HUDEP-2 (cell line): ENCODE data around the gene C18orf32.
"Not testable (repeated sequence)": the region's sequence is repeated elsewhere in the genome, so short reads cannot be mapped to it uniquely, and the experiment has no call there.

ENCODE experiments used
- DNase-seq, 76 experiments: peaks; one replicate each; lab custom pipeline; 2025; ENCODE audit not compliant: unreplicated experiment in 76 of 76; lab: John Stamatoyannopoulos, UW

C18orf32 gene

GRCh38 chr18:49503931-49504330, 16.9 kb upstream of the C18orf32 start:
- DNase-seq = no peak

GRCh38 chr18:49500201-49500921, 13.3 kb upstream of the C18orf32 start:
- no peak for DNase-seq

- no peak for DNase-seq
Observed at GRCh38 chr18:49499046-49499637, 12.1 kb upstream of the C18orf32 start.

DNA sequence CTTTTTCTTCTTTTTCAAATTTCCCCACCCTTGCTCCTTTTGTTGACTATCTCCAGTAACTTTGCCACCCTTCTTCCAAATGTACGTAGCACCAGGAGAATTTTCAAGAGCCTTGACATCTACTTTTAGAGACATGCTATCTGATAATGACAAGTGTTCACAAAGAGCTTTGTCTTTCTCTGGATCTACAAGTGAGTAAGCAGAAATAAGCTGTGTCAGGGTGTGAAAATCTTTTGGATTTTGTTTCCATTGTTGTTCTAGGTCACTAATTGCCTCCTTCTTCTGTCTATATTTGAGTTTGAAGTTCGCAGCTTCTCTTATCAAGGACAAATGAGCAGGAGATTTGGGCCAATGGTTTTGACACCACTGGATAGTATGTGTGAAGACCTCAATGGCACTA, 8.4 kb upstream of the C18orf32 start:
- DNase-seq = no peak

- no peak for DNase-seq
Observed at GRCh38 chr18:49495076-49495475, 8.0 kb upstream of the C18orf32 start.

DNA sequence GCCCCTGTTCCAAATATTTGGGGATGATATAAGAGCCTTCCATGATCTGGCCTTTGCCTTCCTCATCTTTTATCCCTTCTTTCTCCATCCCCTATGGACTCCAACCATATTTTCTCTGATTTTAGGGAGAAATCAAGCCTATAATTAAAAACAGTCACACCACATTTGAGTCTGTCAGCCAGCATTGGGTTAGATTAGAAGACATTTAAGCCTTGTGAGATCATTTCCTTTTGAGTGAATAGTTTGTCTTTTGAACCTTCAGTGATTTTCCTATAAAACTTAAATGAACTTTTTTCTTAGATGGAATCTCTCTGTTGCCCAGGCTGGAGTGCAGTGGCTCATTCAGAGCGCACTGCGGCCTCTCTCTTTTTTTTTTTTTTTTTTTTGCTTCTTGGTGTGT, 7.6 kb upstream of the C18orf32 start:
- no peak for DNase-seq

- DNase-seq = no peak
Observed at GRCh38 chr18:49492694-49493033, 5.6 kb upstream of the C18orf32 start.

- DNase-seq = peak; percentile 39 to 99 (median 89)
Observed at GRCh38 chr18:49491857-49492693, 5.0 kb upstream of the C18orf32 start, which contains the start of gene RPL17. TSS of gene RPL17 (minus strand) at chr18:49492465.

GRCh38 chr18:49491534-49491856, 4.5 kb upstream of the C18orf32 start:
- peak in 4 of 76 experiments; percentile 23 to 57 (median 33) for DNase-seq

GRCh38 chr18:49490246-49490762, 3.3 kb upstream of the C18orf32 start:
- DNase-seq = peak in 1 of 76 experiments; percentile 2

DNA sequence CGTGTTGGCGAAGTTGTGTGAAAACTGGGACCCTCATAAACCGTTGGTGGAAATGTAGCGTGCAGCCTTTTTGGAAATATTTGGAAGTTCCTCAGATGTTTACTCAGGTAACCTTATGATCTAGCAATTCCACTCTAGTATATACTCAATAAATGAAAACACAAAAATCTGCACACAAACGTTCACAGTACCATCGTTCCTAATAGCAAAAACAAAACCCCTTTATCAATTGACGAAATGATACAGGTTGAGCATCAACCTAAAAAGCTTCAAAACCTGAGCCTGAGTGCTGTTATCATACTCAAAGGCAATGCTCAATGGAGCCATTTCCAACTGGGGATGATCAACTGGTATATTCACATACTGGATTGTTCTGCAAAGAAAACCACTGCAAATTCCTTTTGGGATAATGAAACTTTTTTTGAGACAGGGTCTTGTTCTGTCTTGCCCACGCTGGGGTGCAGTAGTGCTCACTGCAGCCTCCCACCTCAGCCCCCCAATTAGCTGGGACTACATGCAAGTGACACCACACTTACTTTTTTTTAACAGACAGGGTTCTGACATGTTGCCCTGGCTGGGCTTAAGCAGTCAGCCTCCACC, 777 bp upstream of the C18orf32 start:
- peak in 13 of 76 experiments; percentile 3 to 53 (median 41) for DNase-seq

- DNase-seq = peak in 3 of 76 experiments; percentile 29 to 51 (median 48)
Observed at GRCh38 chr18:49486606-49486952, 455 bp downstream of the C18orf32 start.

DNA sequence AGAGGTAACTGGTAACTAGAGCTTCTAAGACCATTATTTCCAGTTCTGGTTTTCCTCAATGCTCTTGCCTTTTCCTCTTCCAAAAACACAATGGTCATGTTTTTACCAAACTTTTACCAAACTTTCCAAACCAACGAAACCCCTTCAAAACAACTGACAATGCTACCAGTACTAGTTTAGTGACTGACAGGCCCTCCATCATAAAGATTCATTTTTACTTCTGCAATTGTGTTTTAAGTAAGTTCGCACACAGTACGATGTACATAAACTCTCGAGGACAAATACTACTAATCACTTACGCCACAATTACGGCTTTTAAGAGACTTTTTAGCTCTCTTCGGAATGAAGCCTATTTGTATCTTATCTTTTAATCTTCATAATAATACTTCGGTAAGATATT, 900 bp downstream of the C18orf32 start:
- DNase-seq = no peak

- no peak for DNase-seq
Observed at GRCh38 chr18:49483198-49483597, 3.8 kb downstream of the C18orf32 start.

DNA sequence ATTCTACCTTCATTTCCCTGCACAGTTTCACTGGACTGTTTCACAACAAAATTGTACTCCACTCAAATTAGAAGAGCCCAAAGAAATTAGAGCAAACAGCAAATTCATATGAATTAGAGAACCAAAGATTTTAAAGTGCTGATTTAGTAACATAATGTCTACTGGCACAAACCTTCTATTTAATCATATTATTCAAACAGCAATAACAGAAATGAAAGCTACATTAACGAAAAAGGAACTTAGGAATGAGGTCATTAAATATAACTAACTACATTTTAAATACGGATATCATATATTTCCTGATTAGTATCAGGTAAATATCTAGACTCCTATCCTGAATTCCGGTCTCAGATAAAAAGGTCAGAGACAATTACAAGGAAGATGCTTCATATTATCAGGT, 5.1 kb downstream of the C18orf32 start:
- DNase-seq = no peak

- no peak for DNase-seq
Observed at GRCh38 chr18:49481317-49481716, 5.7 kb downstream of the C18orf32 start.

- peak in 3 of 76 experiments; percentile 9 to 22 (median 12) for DNase-seq
Observed at GRCh38 chr18:49479381-49480137, 7.5 kb downstream of the C18orf32 start.

GRCh38 chr18:49476664-49477411, 10.2 kb downstream of the C18orf32 start:
- DNase-seq = peak in 2 of 76 experiments; percentile 24 to 35

GRCh38 chr18:49474935-49475334, 12.1 kb downstream of the C18orf32 start:
- not testable (repeated sequence) for DNase-seq

DNA sequence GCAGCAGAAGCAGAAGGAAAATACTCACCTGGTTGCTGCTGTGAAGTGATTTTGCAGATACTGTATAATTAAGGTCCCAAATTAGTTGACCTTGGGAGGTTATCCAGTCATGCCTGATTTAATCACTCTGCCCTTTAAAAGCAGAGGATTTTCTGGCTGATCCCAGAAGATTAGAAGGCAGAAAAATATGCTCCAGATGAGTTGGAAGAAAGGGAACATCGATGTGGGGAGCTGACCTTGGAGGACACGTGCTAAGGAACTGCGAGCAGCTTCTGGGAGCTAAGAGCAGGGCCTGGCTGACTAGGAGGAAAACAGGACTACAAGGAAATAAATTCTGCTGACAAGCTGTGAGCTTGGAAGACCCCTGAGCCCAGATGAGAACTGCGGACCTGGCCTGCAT, 13.3 kb downstream of the C18orf32 start:
- DNase-seq = no peak
